Cerebellar cortex (tissue), 1 donor: ENCODE data around the gene GNG12.

Experiments
- DNase-seq: peaks from one replicate; pipeline ENCODE4 v3.0.0-alpha.2; 2015; ENCODE audit warnings: low spot score

The GNG12 gene

DNA sequence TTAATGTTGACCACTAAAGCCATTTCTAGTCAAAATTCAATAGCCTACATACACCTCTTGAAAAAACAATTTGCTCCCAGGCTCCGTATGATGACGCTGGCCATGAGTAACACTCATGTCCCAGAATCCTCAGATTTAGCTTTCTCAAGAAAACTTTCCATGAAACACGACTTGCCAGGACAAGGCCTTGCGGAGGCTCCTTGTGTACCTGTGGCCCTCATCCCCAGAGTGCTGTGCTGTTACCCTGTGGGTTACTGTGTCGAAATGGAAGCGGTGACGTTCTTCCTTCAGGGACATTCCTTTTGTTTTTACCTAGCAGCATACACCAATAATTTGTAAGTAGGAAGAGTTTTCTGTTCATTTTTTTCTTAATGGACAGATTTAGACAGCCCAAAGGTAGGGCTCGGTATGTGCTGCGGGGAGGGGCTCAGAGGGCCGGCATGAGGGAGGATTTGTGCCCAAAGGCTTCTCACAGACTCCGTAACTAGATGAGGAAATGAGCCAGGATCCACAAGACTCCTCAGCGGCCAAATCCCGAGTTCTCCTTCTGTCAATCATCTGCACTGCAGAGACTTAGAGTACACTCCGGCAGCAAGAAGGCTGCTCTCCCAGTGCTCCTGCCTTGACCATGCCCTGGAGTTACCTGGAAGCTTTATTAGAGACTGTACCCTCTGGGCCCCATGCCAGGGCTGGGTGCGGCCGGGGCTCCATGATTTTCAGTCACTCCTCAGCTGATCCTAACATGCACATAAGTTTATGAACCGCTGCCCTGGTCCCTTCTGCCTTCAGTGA is 17.8 kb downstream of the GNG12 start:
- DNase-seq = no peak

DNA sequence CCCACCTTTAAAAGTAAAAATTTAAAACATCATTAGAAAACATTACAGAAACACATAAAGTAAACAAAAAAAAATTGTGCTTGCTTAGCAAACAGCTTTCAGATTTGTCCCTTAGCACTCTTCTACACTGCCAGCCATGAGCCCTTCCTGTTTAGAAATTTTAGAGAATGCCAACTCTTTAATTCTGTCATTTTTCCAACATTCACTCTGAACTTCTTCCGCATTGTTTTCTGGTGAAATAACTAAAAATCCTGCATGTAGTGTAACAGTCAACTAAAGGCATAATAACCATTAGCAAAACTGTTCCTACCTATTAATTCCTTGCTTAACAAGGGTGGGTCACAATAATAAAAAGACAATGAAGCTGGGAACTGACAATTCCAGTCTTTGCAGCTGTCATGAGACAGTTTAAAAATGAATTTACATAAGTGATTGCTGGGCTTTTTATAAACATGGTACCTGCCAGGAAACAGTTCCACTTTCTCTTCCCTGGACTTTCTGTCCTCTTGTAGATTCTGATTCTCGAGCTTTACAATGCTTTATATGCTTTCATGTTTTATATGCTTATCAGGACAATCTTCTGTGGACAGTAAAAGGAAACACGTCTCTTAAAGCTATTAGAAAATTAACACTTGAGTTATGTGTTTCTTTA is 19.0 kb downstream of the GNG12 start:
- DNase-seq = no peak

DNA sequence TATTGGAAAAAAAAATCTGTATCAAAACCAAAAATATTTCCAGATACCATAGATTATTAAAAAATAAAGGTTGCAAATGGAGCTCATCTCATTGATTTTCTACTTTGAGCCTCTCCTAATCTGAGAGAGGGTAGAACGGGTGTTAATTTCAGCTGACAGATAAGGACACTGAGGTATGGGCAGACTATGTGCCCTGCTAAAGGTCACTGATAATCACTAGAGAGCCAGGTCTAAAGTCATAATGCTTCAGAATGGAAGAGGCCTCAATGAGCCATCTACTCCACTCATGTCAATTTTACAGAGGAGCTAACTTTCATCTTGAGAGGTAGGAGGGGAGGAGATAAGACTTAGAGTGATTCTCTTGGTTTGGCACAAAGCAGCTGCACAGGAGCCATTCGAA is 21.0 kb downstream of the GNG12 start:
- DNase-seq = no peak

DNA sequence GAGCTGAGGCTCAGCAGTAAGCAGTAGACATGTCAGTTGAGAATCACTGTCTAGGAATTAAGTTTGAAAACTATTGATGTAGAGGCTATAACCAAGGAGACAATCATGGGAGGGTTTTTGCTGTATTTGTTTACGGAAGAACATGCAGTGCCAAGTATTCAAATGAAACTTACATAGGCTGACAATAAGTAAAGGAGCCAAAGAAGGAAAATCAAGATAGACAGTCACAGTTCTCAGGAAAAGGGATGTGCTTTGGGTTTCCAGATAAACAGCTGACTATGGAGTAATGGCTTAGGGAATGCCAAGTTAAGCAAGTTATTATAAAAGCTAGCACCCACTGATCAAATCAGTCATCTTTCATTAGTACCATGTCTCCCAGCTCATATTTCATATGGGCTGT is 21.5 kb downstream of the GNG12 start:
- no peak for DNase-seq

DNA sequence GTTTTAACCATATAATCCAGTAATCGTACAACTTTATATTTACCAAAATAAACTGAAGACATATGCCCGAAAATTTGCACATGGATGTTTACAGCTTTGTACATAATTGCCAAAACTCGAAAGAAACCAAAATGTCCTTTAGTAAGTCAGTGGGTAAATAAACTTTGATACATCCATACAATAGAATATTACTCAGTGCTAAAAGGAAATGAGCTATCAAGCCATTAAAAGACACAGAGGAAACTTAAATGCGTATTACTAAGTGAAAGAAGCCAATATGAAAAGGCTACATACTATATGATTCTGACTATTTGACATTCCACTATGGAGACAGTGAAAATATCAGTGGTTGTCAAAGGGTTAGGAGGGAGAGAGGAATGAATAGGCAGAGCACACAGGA is 23.4 kb downstream of the GNG12 start:
- DNase-seq = no peak

DNA sequence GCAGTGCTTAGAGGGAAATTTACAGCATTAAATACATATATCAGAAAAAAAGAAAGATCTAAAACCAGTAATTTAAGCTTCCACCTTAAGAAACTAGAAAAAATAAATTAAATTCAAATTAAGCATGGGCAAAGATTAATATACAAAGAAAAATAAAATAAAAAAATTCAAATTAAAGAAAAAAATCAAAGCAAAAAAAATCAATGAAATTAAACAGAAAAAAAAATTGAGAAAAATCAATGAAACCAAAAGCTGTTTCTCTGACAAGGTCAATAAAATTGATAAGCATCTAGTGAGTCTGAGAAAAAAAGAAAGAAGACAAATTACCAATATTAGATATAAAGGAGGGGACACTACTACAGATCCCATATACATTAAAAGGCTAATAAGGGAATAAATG is 26.0 kb downstream of the GNG12 start:
- no peak for DNase-seq

DNA sequence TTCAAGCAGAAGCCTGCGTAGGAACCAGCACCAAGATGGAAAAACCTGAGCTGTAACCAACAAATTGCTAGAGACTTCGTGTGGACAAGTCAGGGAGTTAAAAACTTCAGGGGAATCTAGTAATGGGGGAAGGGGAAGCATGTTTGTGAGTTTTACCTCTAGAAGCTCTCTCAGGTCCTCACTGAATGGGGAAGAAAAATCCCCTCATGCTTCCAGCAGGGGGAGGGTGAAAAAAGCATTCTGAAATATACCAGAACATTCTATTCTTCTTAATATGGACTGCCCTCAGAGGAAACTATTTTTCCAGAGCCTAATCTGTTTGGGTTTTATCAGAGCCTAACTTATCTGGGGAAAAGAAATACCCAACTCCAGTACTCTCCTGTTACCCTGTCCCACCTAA is 28.6 kb downstream of the GNG12 start:
- no peak for DNase-seq

DNA sequence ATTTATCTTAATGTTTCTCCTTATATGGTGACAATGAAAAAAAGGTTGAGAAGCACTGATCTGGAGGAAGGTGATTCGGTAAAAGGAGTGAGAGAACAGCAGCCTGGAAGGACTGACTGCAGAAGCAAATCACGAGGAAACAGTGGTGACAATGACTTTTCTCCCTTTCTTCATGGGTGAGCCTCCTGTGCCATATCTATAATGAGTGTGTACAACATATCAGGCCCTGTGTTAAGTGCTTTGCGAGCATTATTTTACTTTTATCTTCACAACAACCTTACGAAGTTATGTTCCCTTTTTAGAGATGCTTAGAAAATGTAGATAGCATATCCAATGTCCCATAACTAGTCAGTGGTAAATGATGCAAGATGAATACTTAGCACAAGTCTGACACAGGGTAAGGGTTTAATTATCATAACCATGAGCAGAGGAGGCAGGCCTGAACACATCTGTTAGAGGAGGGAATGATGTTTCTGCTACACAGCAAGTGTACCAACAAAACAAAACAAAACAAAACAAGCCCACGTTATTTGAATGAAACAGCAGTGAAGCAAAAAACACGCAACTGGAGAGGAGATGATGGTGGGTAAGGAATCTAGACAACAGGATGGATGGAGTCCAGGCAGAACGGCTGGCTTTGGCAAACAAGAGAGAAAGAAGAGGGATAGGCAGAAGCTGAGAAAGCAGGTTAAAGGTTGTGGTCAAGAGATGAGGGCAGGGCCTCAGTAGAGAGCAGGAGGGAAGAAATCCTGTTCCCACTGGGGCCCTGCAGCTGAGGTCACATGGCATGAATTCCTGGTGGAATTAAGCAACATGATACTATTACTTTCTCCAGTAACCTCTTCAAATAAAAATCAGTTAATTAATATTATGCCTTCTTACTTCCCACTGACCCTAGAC is 29.6 kb downstream of the GNG12 start:
- DNase-seq = no peak

DNA sequence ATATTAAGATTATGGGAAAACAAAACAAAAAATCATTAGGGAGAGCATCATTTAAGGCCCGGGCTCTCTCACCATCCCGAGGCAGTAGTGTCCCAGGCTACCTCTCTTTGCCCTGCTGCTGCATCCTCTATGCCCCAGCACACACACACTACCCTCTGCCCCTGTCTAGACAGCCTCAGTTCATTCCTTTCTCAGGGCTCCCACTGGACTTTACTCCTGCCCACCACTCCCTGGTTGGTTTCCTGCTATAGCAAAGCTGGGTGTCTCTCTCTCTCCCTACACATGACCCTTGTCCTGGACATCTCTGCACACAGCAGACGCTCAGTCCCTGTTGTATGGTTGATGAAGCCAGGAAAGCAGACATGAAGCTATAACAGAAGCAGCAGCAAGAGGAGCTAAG is 30.7 kb downstream of the GNG12 start:
- no peak for DNase-seq

DNA sequence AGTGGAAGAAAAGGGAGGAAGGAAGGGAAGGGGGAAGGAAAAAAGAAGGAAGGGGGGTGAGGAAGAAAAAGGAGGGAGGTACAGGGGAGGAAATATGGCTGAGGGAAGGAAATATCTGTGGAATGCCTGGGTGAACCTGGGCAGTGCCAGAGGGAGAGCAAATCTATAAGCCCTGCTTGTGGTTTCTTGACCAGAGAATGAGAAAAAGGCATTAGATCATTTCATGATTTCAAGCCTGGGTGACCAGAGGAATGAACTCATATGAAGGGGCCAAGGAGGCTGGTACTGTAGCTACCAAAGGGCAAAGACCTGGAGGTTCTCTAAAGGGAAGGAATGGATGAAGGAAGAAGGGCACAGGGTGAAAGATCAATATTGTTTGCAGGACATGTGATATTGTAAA is 31.4 kb downstream of the GNG12 start:
- no peak for DNase-seq

DNA sequence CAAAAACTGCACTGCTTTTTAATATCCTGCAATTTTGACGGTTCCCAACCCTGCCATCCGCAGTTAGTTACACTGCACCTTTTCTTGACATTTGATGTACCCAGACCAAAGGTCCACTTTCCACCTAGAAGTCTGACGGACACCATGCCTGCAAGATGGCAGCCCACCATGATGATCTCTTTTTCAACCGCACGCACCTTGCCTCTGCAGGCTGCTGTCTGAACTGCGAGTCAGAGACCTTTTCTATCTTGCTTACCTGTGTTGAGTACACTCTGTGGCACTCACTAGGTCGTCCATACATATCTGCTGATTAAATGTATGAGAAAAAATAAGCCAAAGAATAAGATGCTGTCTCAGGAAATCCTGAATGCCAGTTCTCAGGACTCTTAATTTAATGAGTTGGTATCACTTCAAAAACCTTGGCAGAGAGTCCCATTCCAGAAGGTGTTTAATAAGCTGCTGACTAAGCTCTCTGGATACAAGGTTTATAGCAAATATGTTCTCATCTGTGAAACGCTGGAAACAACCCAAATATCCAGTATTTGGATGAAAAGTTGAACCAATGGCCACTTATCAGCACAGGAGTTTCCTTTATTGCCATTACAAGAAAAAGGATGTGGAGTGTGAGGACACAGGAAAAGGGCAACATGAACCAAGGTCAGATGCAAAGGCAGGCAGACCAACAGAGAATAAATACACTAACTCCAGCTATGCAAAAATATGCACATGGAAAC is 37.9 kb downstream of the GNG12 start:
- DNase-seq = no peak

DNA sequence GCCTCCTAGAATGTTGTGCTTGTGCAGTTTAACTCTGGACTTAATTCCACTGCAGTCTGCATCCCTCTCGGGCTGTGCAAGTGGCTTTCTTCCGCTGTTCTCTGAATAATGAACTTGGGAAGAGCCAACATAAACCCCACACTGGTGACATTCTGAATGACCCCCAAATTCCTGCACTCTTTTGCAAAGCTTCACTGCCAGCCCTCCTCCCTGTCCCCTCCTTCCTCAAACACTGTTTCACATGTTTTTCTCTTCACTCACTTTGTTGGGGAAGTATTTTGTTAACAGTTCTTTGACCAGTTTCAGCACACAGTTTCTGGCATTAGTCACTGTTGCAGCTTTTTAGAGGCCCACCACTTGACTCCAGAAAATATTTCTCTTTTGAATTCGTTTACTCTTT is 39.7 kb downstream of the GNG12 start:
- no peak for DNase-seq

DNA sequence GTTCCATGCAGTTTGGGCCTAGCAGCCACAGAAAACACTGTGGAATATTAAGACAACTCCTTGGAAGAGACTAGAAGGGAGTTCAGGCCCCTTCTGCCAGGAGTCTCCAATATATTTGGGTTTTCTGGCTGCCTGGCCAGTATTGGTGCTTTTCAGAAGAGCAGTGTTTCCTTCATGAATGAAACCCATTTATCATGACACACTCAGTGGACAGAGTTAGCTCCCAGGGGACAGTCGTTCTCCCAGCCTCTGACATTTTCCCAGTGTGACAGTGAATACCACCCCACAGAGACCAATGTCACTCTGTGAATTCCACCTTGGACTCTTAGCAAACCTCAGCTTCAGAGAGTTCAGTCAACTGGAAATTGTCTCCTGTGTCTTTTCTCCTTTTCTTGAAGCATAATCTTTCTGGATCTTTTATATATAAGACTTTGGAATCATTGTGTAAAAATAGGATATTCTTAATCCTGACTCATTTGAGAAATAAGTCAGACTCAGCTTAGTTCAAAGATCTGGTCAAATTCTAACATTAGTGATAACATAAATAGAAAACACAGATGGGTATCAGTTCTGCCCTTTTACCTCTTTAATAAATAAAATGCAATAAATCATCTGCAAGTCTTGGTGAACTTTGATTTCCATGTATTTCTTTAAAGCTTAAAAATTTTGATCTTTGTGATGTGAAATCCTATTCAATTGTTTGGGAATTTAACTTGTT is 40.4 kb downstream of the GNG12 start:
- peak; percentile 4 for DNase-seq

DNA sequence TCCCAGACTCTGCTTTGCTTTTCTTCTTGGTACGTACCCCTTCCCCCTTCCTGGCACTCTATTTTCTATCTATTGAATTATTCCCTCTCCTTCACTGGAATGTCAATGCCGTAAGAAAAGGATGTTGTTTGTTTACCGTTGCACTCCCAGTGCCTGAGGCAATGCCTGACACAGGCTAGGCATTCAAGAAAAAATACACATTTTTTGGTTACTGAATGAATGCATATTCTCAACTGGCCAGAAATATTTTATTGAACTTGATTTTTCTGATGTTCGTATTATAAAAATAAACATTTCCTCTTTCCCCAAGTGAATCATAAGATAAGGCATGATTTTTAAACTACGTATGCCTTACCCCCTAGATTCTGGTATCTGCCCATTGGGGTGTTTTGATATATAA is 41.2 kb downstream of the GNG12 start:
- DNase-seq = no peak

DNA sequence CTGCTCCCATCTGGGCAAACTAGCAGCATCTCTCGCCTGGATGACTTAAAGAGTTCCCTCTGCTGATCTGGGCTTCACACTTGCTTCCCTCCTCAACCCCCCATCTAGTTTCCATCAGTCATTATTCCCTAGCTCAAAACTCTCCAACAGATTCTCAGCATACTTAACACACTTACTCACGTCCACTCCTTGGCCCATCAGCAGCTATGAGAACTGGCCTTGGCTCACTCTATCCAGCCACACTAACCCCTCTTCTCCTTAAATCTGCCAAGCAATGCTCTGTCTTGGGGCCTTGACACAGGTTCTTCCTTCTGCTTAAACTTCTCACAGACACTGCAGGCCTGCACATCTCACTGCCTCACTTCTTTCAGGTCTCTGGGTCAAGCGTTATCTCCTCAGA is 41.6 kb downstream of the GNG12 start:
- no peak for DNase-seq

DNA sequence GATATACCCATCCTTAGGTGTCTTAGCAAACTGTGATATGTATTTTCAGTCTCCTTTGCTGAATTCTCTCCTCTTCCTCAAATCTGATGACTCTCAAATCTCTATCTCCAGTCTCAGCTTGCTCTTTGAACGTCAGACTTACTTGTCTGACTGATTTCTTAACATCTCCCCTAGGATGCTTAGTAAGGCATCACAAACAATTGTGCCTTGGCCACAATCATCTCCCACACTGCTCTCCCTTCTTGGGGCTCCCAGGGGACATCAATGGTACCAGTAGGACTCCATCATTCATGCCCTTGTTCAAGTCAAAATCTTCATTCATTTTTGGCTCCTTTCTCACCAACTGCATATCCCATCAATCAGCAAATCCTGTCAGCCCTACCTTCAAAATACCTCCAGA is 42.0 kb downstream of the GNG12 start:
- no peak for DNase-seq

DNA sequence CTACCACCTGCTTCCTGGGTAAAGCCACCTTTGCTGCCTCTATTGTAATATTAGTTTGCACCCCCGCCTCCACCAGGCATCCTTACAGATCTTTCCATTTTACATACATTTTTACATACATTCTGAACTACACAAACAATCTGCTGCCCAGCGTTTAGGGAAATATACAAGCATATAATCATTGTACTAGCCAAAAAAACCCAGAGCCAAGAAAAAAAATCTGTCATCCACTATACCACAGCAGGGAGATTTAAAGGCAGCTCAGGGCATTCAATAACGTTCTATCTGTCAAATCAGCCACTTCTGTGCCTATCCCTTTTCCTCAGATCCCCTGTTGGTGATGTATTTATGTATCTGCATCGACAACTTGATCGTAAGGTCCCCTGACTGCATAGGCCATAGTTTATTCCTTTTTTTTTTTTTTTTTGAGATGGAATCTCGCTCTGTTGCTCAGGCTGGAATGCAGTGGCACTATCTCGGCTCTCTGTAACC is 43.0 kb downstream of the GNG12 start:
- DNase-seq = no peak

DNA sequence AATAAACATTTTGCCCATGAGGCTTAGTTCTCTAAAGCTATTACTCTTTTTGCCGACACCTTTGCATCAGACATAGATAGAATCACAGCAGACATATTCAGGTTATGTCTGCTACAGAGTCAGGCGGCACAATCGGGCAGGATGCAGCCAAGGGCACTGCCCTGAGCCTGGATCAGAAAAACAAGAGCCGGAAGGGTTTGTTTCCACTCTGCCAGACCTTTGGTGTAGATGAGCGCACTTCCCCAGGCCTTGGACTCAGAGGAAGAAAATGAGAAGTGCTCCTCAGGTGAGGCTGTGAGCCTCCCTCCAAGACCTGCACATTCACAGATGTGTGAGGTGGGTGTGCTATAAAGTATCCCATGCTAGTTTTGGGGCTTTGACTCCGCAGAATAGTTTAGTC is 43.7 kb downstream of the GNG12 start:
- no peak for DNase-seq

DNA sequence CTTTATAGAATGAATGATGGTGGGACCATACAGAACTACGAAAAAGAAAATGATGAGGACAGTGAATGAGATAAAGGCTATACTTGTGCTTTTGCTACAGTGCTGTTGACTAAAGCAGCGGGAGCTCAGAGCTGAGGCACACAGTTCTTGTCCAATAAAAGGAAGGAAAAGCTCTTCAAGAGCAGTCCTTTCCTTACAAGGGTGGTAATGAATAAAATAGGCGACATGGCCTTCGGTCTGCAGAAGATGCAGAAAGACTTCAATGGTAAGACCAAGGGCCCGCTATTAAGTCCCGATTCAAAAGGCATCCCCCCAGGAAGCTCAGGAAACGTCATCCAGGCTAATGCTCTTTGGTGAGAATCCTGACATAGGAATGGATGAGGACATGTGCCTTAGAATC is 44.4 kb downstream of the GNG12 start:
- DNase-seq = no peak

DNA sequence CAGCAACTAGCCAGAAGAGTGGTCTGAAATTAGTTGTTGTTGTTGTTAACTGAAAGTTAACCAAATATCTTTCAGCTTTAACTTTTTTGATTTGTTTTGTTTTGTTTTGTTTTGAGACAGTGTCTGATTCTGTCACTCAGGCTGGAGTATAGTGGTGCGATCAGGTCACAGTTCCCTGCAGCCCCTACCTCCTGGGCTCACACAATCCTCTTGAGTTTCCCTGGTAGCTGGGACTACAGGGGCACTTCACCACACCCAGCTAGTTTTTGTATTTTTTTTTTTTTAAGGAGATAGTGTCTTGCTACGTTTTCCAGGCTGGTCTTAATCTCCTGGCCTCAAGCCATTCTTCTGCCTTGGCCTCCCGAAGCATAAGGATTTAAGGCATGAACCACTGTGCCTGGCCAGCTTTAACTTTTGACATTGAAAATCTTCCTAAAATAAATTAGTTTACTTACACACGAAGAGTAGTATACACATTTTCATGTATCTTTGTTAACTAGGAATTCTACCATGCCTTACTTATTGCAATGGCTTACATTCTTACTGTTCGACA is 45.0 kb downstream of the GNG12 start:
- DNase-seq = no peak

DNA sequence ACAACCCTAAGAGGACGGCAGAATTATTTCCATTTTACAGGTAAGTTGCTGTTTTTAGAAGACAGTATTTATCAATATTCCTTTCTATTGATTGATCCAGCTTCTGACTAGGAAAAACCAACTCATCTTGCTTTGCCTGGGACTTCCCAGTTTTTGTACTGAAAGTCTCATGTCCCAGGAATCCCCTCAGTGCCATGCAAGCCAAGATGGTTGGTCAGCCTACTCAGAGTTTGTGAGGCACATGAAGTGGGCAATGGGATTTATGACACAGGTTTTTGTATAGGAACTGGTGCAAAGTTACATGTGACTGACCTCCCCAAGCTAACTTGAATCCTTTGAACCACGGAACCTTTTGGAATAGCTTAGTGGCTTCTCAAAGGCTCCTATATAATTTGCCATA is 45.5 kb downstream of the GNG12 start:
- no peak for DNase-seq
